Measurements from ENCODE around the gene WAPL. TPM values are rescaled to one million over a fixed set of nuclear protein-coding genes. Genes with fewer than 3 reads are reported as not detected.

The WAPL gene
- total and polyA plus RNA-seq, 2 donors (not counting 1 experiment from before 2014, with no cell fraction given) = 8.3 to 42.8 TPM

- peak overlapping the region; percentile 20 for H3K27ac Mint-ChIP-seq
- Histone ChIP-seq H3K27me3 (replicated peaks in 1 of 4; ENCODE audit: control extremely low read depth in 1 of 4, control insufficient read depth in 3 of 4, insufficient read depth in 4 of 4, low read length in 3 of 4) (no peaks in the 10 kb centered on the region), H3K79me2 (ENCODE audit: control insufficient read depth, insufficient read depth, low read length) (peaks cover 16% of the 10 kb centered on the region), H3K27ac (ENCODE audit: low read length in 2 of 2) (no peak overlapping the region), H3K9me3 (ENCODE audit: control extremely low read depth in 1 of 3, control insufficient read depth in 2 of 3, insufficient read depth in 1 of 3, low read length in 2 of 3) (no peaks in the 10 kb centered on the region), H3K4me2 (replicated peaks; ENCODE audit: low read depth, low read length, poor library complexity, severe bottlenecking) (no peak overlapping the region), H3K9ac (ENCODE audit: low read length) (no peak overlapping the region), H3K36me3 (replicated peaks in 1 of 2; ENCODE audit: control extremely low read depth in 1 of 2, control insufficient read depth in 1 of 2, extremely low read depth in 1 of 2, insufficient read depth in 2 of 2, low read length in 1 of 2) (peaks cover 18 to 62% of the 10 kb centered on the region in 2 experiments), H2AFZ (ENCODE audit: insufficient read depth, low read depth, low read length, poor library complexity, severe bottlenecking) (no peak overlapping the region), H3K4me3 (ENCODE audit: control extremely low read depth in 1 of 5, extremely low read depth in 1 of 5, insufficient read depth in 1 of 5, low read depth in 2 of 5, low read length in 4 of 5) (no peak overlapping the region), H3K4me1 (ENCODE audit: control insufficient read depth in 2 of 2, insufficient read depth in 2 of 2, low read length in 2 of 2) (no peaks in the 10 kb centered on the region), H4K20me1 (ENCODE audit: control insufficient read depth, insufficient read depth, low read length, poor library complexity, severe bottlenecking) (peaks cover 58% of the 10 kb centered on the region)
- DNase-seq (no peak), ATAC-seq (ENCODE audit: low read depth) (no peak)
- no peak overlapping the region for H3K4me3 Mint-ChIP-seq
- TF ChIP-seq EZH2 (IDR thresholded peaks at IDR 0.05; ENCODE audit: borderline replicate concordance, insufficient read depth, low read depth, low read length, poor library complexity, severe bottlenecking) (no peak), CTCF (IDR thresholded peaks at IDR 0.05) (no peak)
- H3K27me3 Mint-ChIP-seq = no peaks in the 10 kb centered on the region
- ChIA-PET CTCF (interaction anchor here (0.6 kb wide), 1 partner anchor 1573 kb away, joined by 3 read pairs; no protein-coding TSS in a partner anchor), POLR2A (no interaction called here)
- WGBS (ENCODE audit: insufficient coverage) = no CpG with 5 or more reads among the region's 1 CpG
- peaks cover 16% of the 10 kb centered on the region for H3K4me1 Mint-ChIP-seq
- intact Hi-C loops (cut with micrococcal nuclease) = no loop called here
- H3K9me3 Mint-ChIP-seq (ENCODE audit: insufficient read depth) = no peaks in the 10 kb centered on the region
These were observed 23.0 kb downstream of the WAPL start for GRCh38 chr10:86498598-86498997.

GRCh38 chr10:86497621-86498020 lies 24.0 kb downstream of the WAPL start:
- Mint-ChIP-seq H3K27ac (no peak overlapping the region), H3K4me1 (peaks cover 13% of the 10 kb centered on the region), H3K27me3 (no peaks in the 10 kb centered on the region), H3K9me3 (ENCODE audit: insufficient read depth) (no peaks in the 10 kb centered on the region), H3K4me3 (no peak overlapping the region)
- peaks cover 18 to 56% of the 10 kb centered on the region in 2 experiments for H3K36me3 ChIP-seq (replicated peaks in 1 of 2; ENCODE audit: control extremely low read depth in 1 of 2, control insufficient read depth in 1 of 2, extremely low read depth in 1 of 2, insufficient read depth in 2 of 2, low read length in 1 of 2)
- no peaks in the 10 kb centered on the region for H3K27me3 ChIP-seq (replicated peaks in 1 of 4; ENCODE audit: control extremely low read depth in 1 of 4, control insufficient read depth in 3 of 4, insufficient read depth in 4 of 4, low read length in 3 of 4)
- H3K4me2 ChIP-seq (replicated peaks; ENCODE audit: low read depth, low read length, poor library complexity, severe bottlenecking) = no peak overlapping the region
- DNase-seq (no peak), ATAC-seq (ENCODE audit: low read depth) (no peak)
- WGBS (ENCODE audit: insufficient coverage) = no CpG with 5 or more reads among the region's 3 CpGs
- peaks cover 11% of the 10 kb centered on the region for H3K79me2 ChIP-seq (ENCODE audit: control insufficient read depth, insufficient read depth, low read length)
- H3K27ac ChIP-seq (ENCODE audit: low read length in 2 of 2) = no peak overlapping the region
- H3K9me3 ChIP-seq (ENCODE audit: control extremely low read depth in 1 of 3, control insufficient read depth in 2 of 3, insufficient read depth in 1 of 3, low read length in 2 of 3) = no peaks in the 10 kb centered on the region
- CTCF ChIA-PET = no interaction called here
- TF ChIP-seq EZH2 (IDR thresholded peaks at IDR 0.05; ENCODE audit: borderline replicate concordance, insufficient read depth, low read depth, low read length, poor library complexity, severe bottlenecking) (no peak), CTCF (IDR thresholded peaks at IDR 0.05) (no peak)
- H4K20me1 ChIP-seq (ENCODE audit: control insufficient read depth, insufficient read depth, low read length, poor library complexity, severe bottlenecking) = peaks cover 50% of the 10 kb centered on the region
- H3K4me3 ChIP-seq (ENCODE audit: control extremely low read depth in 1 of 5, extremely low read depth in 1 of 5, insufficient read depth in 1 of 5, low read depth in 2 of 5, low read length in 4 of 5) = no peak overlapping the region
- H3K9ac ChIP-seq (ENCODE audit: low read length) = no peak overlapping the region
- no peaks in the 10 kb centered on the region for H3K4me1 ChIP-seq (ENCODE audit: control insufficient read depth in 2 of 2, insufficient read depth in 2 of 2, low read length in 2 of 2)
- intact Hi-C loops (cut with micrococcal nuclease) = no loop called here
- H2AFZ ChIP-seq (ENCODE audit: insufficient read depth, low read depth, low read length, poor library complexity, severe bottlenecking) = no peak overlapping the region
- POLR2A ChIA-PET = no interaction called here
